Mesenchymal stem cell (in vitro differentiated cells and primary cell): Measurements from ENCODE around the gene CCDC6.

ENCODE experiments used
- DNase-seq: peaks from one replicate; pipeline ENCODE4 v3.0.0-alpha.2; 2013
- H2AFZ ChIP-seq: one replicate; pipeline ENCODE4 v1.6.1; 2013; ENCODE audit warnings: low read depth, mild to moderate bottlenecking, control low read depth, inconsistent platforms, low read length, moderate library complexity
- H2AK5ac ChIP-seq: 2 replicates; pipeline ENCODE4 v1.6.1; 2013; ENCODE audit warnings: low read length, moderate library complexity, mild to moderate bottlenecking, inconsistent platforms; ENCODE audit not compliant: severe bottlenecking
- H2BK120ac ChIP-seq: one replicate; pipeline ENCODE4 v1.6.1; 2013; ENCODE audit warnings: low read depth, mild to moderate bottlenecking, inconsistent platforms, low read length, moderate library complexity
- H2BK12ac ChIP-seq, 2 experiments: one replicate each; pipeline ENCODE4 v1.6.1; 2013; ENCODE audit warnings: inconsistent platforms in 2 of 2, low read length in 2 of 2, mild to moderate bottlenecking in 2 of 2, moderate library complexity in 2 of 2, control low read depth in 1 of 2
- H2BK15ac ChIP-seq: one replicate; pipeline ENCODE4 v1.6.1; 2013; ENCODE audit warnings: mild to moderate bottlenecking, low read depth, inconsistent platforms; ENCODE audit not compliant: poor library complexity, severe bottlenecking
- H2BK5ac ChIP-seq: 2 replicates; pipeline ENCODE4 v1.6.1; 2013; ENCODE audit warnings: low read depth, mild to moderate bottlenecking, low read length, control low read depth, inconsistent platforms; ENCODE audit not compliant: poor library complexity, severe bottlenecking
- H3K14ac ChIP-seq, 2 experiments: one replicate each; pipeline ENCODE4 v1.6.1; 2013; ENCODE audit warnings: inconsistent platforms in 2 of 2, low read length in 2 of 2, control low read depth in 1 of 2, mild to moderate bottlenecking in 1 of 2, moderate library complexity in 1 of 2
- H3K18ac ChIP-seq, 2 experiments: one replicate each; pipeline ENCODE4 v1.6.1; 2013; ENCODE audit warnings: inconsistent platforms in 2 of 2, low read length in 2 of 2, control low read depth in 1 of 2, low read depth in 1 of 2, mild to moderate bottlenecking in 1 of 2
- H3K23ac ChIP-seq, 2 experiments: one replicate each; pipeline ENCODE4 v1.6.1; 2013; ENCODE audit warnings: inconsistent platforms in 2 of 2, low read length in 2 of 2, mild to moderate bottlenecking in 2 of 2, moderate library complexity in 2 of 2, control low read depth in 1 of 2
- H3K27ac ChIP-seq: 2 replicates; pipeline ENCODE4 v1.5.1; 2013; ENCODE audit warnings: mild to moderate bottlenecking, moderate library complexity, low read length, control low read depth, inconsistent platforms; ENCODE audit not compliant: poor library complexity, severe bottlenecking
- H3K27me3 ChIP-seq, 2 experiments: 2 replicates each; pipeline versions ENCODE4 v1.6.1 to v1.7.0; 2013; ENCODE audit warnings: low read length in 2 of 2, mild to moderate bottlenecking in 2 of 2, moderate library complexity in 2 of 2, control low read depth in 1 of 2, inconsistent platforms in 1 of 2; ENCODE audit not compliant: control insufficient read depth in 1 of 2, insufficient read depth in 1 of 2
- H3K36me3 ChIP-seq, 2 experiments: 2 replicates each; pipeline versions ENCODE4 v1.6.1 to v1.7.0; 2013; ENCODE audit warnings: low read length in 2 of 2, control low read depth in 1 of 2, inconsistent platforms in 1 of 2, low read depth in 1 of 2, mild to moderate bottlenecking in 1 of 2; ENCODE audit not compliant: insufficient read depth in 2 of 2, control insufficient read depth in 1 of 2
- H3K4ac ChIP-seq, 2 experiments: one replicate each; pipeline ENCODE4 v1.6.1; 2013; ENCODE audit warnings: inconsistent platforms in 2 of 2, low read length in 2 of 2, mild to moderate bottlenecking in 2 of 2, moderate library complexity in 2 of 2, control low read depth in 1 of 2, low read depth in 1 of 2
- H3K4me1 ChIP-seq: 2 replicates; pipeline ENCODE4 v1.6.1; 2013; ENCODE audit warnings: low read depth, low read length, control low read depth; ENCODE audit not compliant: control insufficient read depth, insufficient read depth
- H3K4me2 ChIP-seq: 2 replicates; pipeline ENCODE4 v1.6.1; 2013; ENCODE audit warnings: low read length, mild to moderate bottlenecking, inconsistent platforms; ENCODE audit not compliant: poor library complexity, severe bottlenecking
- H3K4me3 ChIP-seq, 2 experiments: 2 replicates each; pipeline versions ENCODE4 v1.5.1 to v1.7.0; 2013; ENCODE audit warnings: low read length in 2 of 2, mild to moderate bottlenecking in 2 of 2, control low read depth in 1 of 2, low read depth in 1 of 2; ENCODE audit not compliant: insufficient read depth in 1 of 2
- H3K79me1 ChIP-seq: replicated peaks from 2 replicates; pipeline ENCODE4 v1.6.1; 2013; ENCODE audit warnings: mild to moderate bottlenecking, control low read depth, low read length, inconsistent platforms; ENCODE audit not compliant: poor library complexity, severe bottlenecking
- H3K9ac ChIP-seq: 2 replicates; pipeline ENCODE4 v1.7.0; 2013; ENCODE audit warnings: mild to moderate bottlenecking, low read length, moderate library complexity
- H3K9me3 ChIP-seq: 2 replicates; pipeline ENCODE4 v1.7.0; 2013; ENCODE audit warnings: mild to moderate bottlenecking, low read length; ENCODE audit not compliant: control insufficient read depth
- H4K8ac ChIP-seq: one replicate; pipeline ENCODE4 v1.6.1; 2013; ENCODE audit warnings: inconsistent platforms, mild to moderate bottlenecking, low read length, moderate library complexity
- H4K91ac ChIP-seq: one replicate; pipeline ENCODE4 v1.6.1; 2013; ENCODE audit warnings: mild to moderate bottlenecking, low read length, inconsistent platforms
- WGBS: methylation state at CpG from one replicate; pipeline ENCODE4 v1.1.7; 2013; ENCODE audit warnings: mixed read lengths; 5-methylcytosine and 5-hydroxymethylcytosine counted together

Gene CCDC6

GRCh38 chr10:59869594-59869940 lies 36.8 kb downstream of the CCDC6 start:
- H4K91ac ChIP-seq, result no peak overlapping the region
- H2BK15ac ChIP-seq, result no peak overlapping the region
- no peaks in the 10 kb centered on the region for H3K36me3 ChIP-seq
- no peak overlapping the region for H3K4me3 ChIP-seq
- H3K27me3 ChIP-seq, result no peaks in the 10 kb centered on the region
- H3K14ac ChIP-seq, result peak overlapping the region in 1 of 2 experiments; percentile 53
- no peak overlapping the region for H2AK5ac ChIP-seq
- H3K4me2 ChIP-seq, result no peak overlapping the region
- peaks cover 2% of the 10 kb centered on the region for H3K4me1 ChIP-seq
- H3K9me3 ChIP-seq, result no peaks in the 10 kb centered on the region
- no peak overlapping the region for H3K27ac ChIP-seq
- no peak overlapping the region for H2AFZ ChIP-seq
- no peak overlapping the region for H2BK12ac ChIP-seq
- no peak overlapping the region for H4K8ac ChIP-seq
- H3K18ac ChIP-seq, result no peak overlapping the region
- WGBS, result 97% methylated on average over 6 of the region's 6 CpGs
- H3K79me1 ChIP-seq, result peaks cover 52% of the 10 kb centered on the region
- H2BK120ac ChIP-seq, result no peak overlapping the region
- H3K9ac ChIP-seq, result no peak overlapping the region
- no peak overlapping the region for H2BK5ac ChIP-seq
- H3K23ac ChIP-seq, result no peak overlapping the region
- DNase-seq, result no peak
- no peak overlapping the region for H3K4ac ChIP-seq

GRCh38 chr10:59868696-59869593 lies 37.4 kb downstream of the CCDC6 start:
- Histone ChIP-seq H3K27me3 (no peaks in the 10 kb centered on the region), H3K36me3 (no peaks in the 10 kb centered on the region), H2BK15ac (no peak overlapping the region), H2AFZ (no peak overlapping the region), H2BK5ac (no peak overlapping the region), H3K18ac (no peak overlapping the region), H4K91ac (no peak overlapping the region), H3K4me2 (no peak overlapping the region), H3K9me3 (no peaks in the 10 kb centered on the region), H3K4ac (no peak overlapping the region), H4K8ac (no peak overlapping the region), H2BK120ac (no peak overlapping the region), H3K4me3 (no peak overlapping the region), H2AK5ac (no peak overlapping the region), H3K9ac (no peak overlapping the region), H3K14ac (no peak overlapping the region), H2BK12ac (no peak overlapping the region), H3K79me1 (peaks cover 51% of the 10 kb centered on the region), H3K27ac (no peak overlapping the region), H3K4me1 (peaks cover 2% of the 10 kb centered on the region), H3K23ac (no peak overlapping the region)
- WGBS, result over 99% methylated on average over 6 of the region's 6 CpGs
- no peak for DNase-seq

GRCh38 chr10:59867590-59867989 lies 38.8 kb downstream of the CCDC6 start:
- Histone ChIP-seq H3K18ac (no peak overlapping the region), H3K4me2 (no peak overlapping the region), H3K9ac (no peak overlapping the region), H2AK5ac (no peak overlapping the region), H4K91ac (no peak overlapping the region), H3K27ac (no peak overlapping the region), H3K23ac (no peak overlapping the region), H3K4me3 (no peak overlapping the region), H4K8ac (no peak overlapping the region), H3K79me1 (peaks cover 49% of the 10 kb centered on the region), H3K4ac (no peak overlapping the region), H3K36me3 (no peaks in the 10 kb centered on the region), H2AFZ (no peak overlapping the region), H3K27me3 (no peaks in the 10 kb centered on the region), H3K4me1 (no peaks in the 10 kb centered on the region), H3K14ac (no peak overlapping the region), H2BK12ac (no peak overlapping the region), H3K9me3 (no peaks in the 10 kb centered on the region), H2BK5ac (no peak overlapping the region), H2BK120ac (no peak overlapping the region), H2BK15ac (no peak overlapping the region)
- WGBS, result 97% methylated on average over 6 of the region's 7 CpGs
- no peak for DNase-seq

GRCh38 chr10:59865101-59865500 lies 41.3 kb downstream of the CCDC6 start:
- no peak overlapping the region for H3K18ac ChIP-seq
- H2BK5ac ChIP-seq, result no peak overlapping the region
- no peak overlapping the region for H3K9ac ChIP-seq
- no peak overlapping the region for H3K14ac ChIP-seq
- WGBS, result 73% methylated on average over 4 of the region's 5 CpGs
- H3K23ac ChIP-seq, result no peak overlapping the region
- no peak overlapping the region for H2AK5ac ChIP-seq
- no peak overlapping the region for H2BK12ac ChIP-seq
- H3K4ac ChIP-seq, result no peak overlapping the region
- H2BK120ac ChIP-seq, result no peak overlapping the region
- H4K91ac ChIP-seq, result no peak overlapping the region
- no peak overlapping the region for H2AFZ ChIP-seq
- peaks cover 42% of the 10 kb centered on the region for H3K79me1 ChIP-seq
- H3K4me3 ChIP-seq, result no peak overlapping the region
- no peaks in the 10 kb centered on the region for H3K4me1 ChIP-seq
- H4K8ac ChIP-seq, result no peak overlapping the region
- no peaks in the 10 kb centered on the region for H3K36me3 ChIP-seq
- no peak overlapping the region for H2BK15ac ChIP-seq
- no peak overlapping the region for H3K27ac ChIP-seq
- no peak overlapping the region for H3K4me2 ChIP-seq
- H3K9me3 ChIP-seq, result no peaks in the 10 kb centered on the region
- DNase-seq, result no peak
- no peaks in the 10 kb centered on the region for H3K27me3 ChIP-seq
